HepG2 (cell line): Measurements from ENCODE around the gene SHROOM1. TPM values are rescaled to one million over a fixed set of nuclear protein-coding genes. Genes with fewer than 3 reads are reported as not detected.

Source experiments
- ARNTL ChIP-seq: sonication (generic); formaldehyde crosslinking; IDR thresholded peaks from 2 replicates; pipeline ENCODE4 v1.4.0; 2020; ENCODE audit warnings: mild to moderate bottlenecking, missing genetic modification reagents
- CBX1 ChIP-seq: IDR thresholded peaks from one replicate; pipeline ENCODE4 v1.6.1; 2016; ENCODE audit warnings: antibody characterized with exemption, low read depth
- CCAR2 ChIP-seq: fragments of 200-400 bp; formaldehyde crosslinking; optimal IDR thresholded peaks from 2 replicates; pipeline ENCODE3; 2018; ENCODE audit warnings: low read depth, mild to moderate bottlenecking, low read length, moderate library complexity
- HOMEZ ChIP-seq: IDR thresholded peaks from 2 replicates; pipeline ENCODE4 v1.6.1; 2016; ENCODE audit warnings: low read depth
- KLF15 ChIP-seq: sonication (generic); formaldehyde crosslinking; IDR thresholded peaks from 2 replicates; pipeline ENCODE4 v1.8.1; 2023; ENCODE audit warnings: borderline replicate concordance, mild to moderate bottlenecking, inconsistent platforms, missing genetic modification reagents, mixed read lengths
- POLR2G ChIP-seq: fragments of 200-400 bp; formaldehyde crosslinking; IDR thresholded peaks from 2 replicates; pipeline ENCODE4 v1.6.1; 2018; ENCODE audit warnings: mild to moderate bottlenecking, low read depth, low read length, moderate library complexity
- SAP130 ChIP-seq: IDR thresholded peaks from 2 replicates; pipeline ENCODE4 v1.6.1; 2016; ENCODE audit warnings: low read depth
- ZBTB26 ChIP-seq: IDR thresholded peaks from 2 replicates; pipeline ENCODE4 v1.6.1; 2016; ENCODE audit warnings: missing compliant biosample characterization, missing genetic modification reagents, borderline replicate concordance
- ZFX ChIP-seq: sonication (generic); formaldehyde crosslinking; IDR thresholded peaks from 2 replicates; pipeline ENCODE4 v1.4.0; 2020; ENCODE audit warnings: mild to moderate bottlenecking, low read depth, missing genetic modification reagents, moderate library complexity
- ZNF225 ChIP-seq: sonication (generic); formaldehyde crosslinking; IDR thresholded peaks from 2 replicates; pipeline ENCODE4 v1.4.0; 2020; ENCODE audit warnings: mild to moderate bottlenecking, missing genetic modification reagents
- ZNF704 ChIP-seq: sonication (generic); formaldehyde crosslinking; IDR thresholded peaks from 2 replicates; pipeline ENCODE4 v1.8.1; 2023; ENCODE audit warnings: mild to moderate bottlenecking, inconsistent platforms, moderate library complexity, missing genetic modification reagents, borderline replicate concordance
- polyA plus RNA-seq, 8 experiments: library from polyadenylated mRNA; depleted of rRNA in 3 of 8; stranded (reverse) in 7 of 8; unstranded in 1 of 8; fragments of >200 nt; fragmentation: Illumina TruSeq in 4 of 8; extraction: Trizol in 4 of 8; gene quantifications; 2 replicates each; pipeline versions ENCODE4 v1.2.1 to v1.2.3, GENCODE V29; 2011 to 2016; ENCODE audit warnings: low read depth in 4 of 8, missing spikeins in 1 of 8, mixed read lengths in 1 of 8; ENCODE audit not compliant: insufficient read depth in 1 of 8
- total RNA-seq, 5 experiments: library from RNA; depleted of rRNA; stranded (reverse); fragments of >200 nt; fragmentation: Illumina TruSeq; extraction: Trizol; gene quantifications; 2 replicates each; pipeline ENCODE4 v1.2.3, GENCODE V29; 2016; ENCODE audit warnings: low read depth in 1 of 5
- TF ChIP-seq, protein P1 (sequence below): sonication (generic); formaldehyde crosslinking; IDR thresholded peaks from 2 replicates; pipeline ENCODE4 v1.5.0; 2020; ENCODE audit warnings: mild to moderate bottlenecking, missing genetic modification reagents
- TF ChIP-seq, protein P2 (sequence below): IDR thresholded peaks from 2 replicates; pipeline ENCODE4 v1.6.1; 2016; ENCODE audit warnings: control low read depth
- TF ChIP-seq, protein P3 (sequence below): sonication (generic); formaldehyde crosslinking; IDR thresholded peaks from 2 replicates; pipeline ENCODE4 v1.4.0; 2020; ENCODE audit warnings: low read depth, missing genetic modification reagents

SHROOM1 gene
- total and polyA plus RNA-seq, 2 of the 13 experiments (the other 11 are each of a cell fraction or from before 2014, with no cell fraction given), result 18.2 to 25.7 TPM

DNA sequence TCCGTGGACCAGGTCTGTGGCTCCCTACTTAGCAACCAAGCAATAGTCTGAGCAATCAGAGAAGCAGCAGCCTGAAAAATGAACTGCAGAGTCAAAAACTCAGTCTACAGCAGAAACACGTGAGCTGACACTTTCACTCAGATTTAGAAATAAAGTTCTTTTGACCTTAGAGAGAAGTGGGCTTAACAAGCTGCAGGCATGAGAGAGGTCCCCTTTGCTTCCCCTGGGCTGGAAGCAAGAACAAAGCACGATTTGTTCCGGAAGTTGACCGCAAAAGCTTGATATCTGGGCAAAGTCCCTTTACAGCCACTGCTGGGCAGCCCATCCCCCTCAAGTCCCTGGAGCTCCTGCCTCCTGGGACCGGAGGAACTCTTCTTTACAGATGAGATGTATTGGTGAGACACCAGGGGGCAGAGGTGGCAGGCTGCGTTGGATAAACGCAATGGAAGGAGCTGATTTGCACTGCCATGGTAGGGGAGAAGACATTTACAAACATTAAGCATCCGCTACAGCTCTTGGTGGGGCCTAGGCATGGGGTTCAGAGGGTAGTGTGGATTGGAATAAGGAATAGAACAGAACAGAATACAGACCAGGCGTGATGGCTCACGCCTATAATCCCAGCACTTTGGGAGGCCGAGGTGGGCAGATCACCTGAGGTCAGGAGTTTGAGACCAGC, 23.1 kb downstream of the SHROOM1 start (continued):
- TF ChIP-seq, protein P1, sequence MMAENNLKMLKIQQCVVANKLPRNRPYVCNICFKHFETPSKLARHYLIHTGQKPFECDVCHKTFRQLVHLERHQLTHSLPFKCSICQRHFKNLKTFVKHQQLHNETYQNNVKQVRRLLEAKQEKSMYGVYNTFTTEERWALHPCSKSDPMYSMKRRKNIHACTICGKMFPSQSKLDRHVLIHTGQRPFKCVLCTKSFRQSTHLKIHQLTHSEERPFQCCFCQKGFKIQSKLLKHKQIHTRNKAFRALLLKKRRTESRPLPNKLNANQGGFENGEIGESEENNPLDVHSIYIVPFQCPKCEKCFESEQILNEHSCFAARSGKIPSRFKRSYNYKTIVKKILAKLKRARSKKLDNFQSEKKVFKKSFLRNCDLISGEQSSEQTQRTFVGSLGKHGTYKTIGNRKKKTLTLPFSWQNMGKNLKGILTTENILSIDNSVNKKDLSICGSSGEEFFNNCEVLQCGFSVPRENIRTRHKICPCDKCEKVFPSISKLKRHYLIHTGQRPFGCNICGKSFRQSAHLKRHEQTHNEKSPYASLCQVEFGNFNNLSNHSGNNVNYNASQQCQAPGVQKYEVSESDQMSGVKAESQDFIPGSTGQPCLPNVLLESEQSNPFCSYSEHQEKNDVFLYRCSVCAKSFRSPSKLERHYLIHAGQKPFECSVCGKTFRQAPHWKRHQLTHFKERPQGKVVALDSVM (CRISPR knock-in tag), result peak; percentile 61; the same call in 1 of the 2 replicates
- TF ChIP-seq, protein P2, sequence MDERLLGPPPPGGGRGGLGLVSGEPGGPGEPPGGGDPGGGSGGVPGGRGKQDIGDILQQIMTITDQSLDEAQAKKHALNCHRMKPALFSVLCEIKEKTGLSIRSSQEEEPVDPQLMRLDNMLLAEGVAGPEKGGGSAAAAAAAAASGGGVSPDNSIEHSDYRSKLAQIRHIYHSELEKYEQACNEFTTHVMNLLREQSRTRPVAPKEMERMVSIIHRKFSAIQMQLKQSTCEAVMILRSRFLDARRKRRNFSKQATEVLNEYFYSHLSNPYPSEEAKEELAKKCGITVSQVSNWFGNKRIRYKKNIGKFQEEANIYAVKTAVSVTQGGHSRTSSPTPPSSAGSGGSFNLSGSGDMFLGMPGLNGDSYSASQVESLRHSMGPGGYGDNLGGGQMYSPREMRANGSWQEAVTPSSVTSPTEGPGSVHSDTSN (CRISPR knock-in tag), result no peak
- TF ChIP-seq POLR2G, result peak; percentile 90
- TF ChIP-seq ZNF225, result no peak
- no peak for TF ChIP-seq KLF15 (CRISPR knock-in tag)
- TF ChIP-seq CCAR2, result no peak
- TF ChIP-seq ARNTL (CRISPR knock-in tag), result peak; percentile 90
- TF ChIP-seq, protein P3, sequence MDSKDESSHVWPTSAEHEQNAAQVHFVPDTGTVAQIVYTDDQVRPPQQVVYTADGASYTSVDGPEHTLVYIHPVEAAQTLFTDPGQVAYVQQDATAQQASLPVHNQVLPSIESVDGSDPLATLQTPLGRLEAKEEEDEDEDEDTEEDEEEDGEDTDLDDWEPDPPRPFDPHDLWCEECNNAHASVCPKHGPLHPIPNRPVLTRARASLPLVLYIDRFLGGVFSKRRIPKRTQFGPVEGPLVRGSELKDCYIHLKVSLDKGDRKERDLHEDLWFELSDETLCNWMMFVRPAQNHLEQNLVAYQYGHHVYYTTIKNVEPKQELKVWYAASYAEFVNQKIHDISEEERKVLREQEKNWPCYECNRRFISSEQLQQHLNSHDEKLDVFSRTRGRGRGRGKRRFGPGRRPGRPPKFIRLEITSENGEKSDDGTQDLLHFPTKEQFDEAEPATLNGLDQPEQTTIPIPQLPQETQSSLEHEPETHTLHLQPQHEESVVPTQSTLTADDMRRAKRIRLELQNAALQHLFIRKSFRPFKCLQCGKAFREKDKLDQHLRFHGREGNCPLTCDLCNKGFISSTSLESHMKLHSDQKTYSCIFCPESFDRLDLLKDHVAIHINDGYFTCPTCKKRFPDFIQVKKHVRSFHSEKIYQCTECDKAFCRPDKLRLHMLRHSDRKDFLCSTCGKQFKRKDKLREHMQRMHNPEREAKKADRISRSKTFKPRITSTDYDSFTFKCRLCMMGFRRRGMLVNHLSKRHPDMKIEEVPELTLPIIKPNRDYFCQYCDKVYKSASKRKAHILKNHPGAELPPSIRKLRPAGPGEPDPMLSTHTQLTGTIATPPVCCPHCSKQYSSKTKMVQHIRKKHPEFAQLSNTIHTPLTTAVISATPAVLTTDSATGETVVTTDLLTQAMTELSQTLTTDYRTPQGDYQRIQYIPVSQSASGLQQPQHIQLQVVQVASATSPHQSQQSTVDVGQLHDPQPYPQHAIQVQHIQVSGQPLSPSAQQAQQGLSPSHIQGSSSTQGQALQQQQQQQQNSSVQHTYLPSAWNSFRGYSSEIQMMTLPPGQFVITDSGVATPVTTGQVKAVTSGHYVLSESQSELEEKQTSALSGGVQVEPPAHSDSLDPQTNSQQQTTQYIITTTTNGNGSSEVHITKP, result peak; percentile 88
- TF ChIP-seq SAP130 (CRISPR knock-in tag), result peak; percentile 87
- no peak for TF ChIP-seq ZNF704
- TF ChIP-seq HOMEZ, result peak; percentile 71
- TF ChIP-seq ZFX (CRISPR knock-in tag), result peak; percentile 74; the same call in 1 of the 2 replicates
- peak; percentile 49 for TF ChIP-seq CBX1
- TF ChIP-seq ZBTB26 (CRISPR knock-in tag), result no peak
